HG02610 (cell line): Measurements from ENCODE around the gene PLPPR4.

Source experiments
- ATAC-seq: cut with Tn5 transposase; IDR thresholded peaks from one replicate; pipeline ENCODE4 v1.9.1; 2021; ENCODE audit warnings: mild to moderate bottlenecking, moderate library complexity; ENCODE audit not compliant: unreplicated experiment

PLPPR4 gene

DNA sequence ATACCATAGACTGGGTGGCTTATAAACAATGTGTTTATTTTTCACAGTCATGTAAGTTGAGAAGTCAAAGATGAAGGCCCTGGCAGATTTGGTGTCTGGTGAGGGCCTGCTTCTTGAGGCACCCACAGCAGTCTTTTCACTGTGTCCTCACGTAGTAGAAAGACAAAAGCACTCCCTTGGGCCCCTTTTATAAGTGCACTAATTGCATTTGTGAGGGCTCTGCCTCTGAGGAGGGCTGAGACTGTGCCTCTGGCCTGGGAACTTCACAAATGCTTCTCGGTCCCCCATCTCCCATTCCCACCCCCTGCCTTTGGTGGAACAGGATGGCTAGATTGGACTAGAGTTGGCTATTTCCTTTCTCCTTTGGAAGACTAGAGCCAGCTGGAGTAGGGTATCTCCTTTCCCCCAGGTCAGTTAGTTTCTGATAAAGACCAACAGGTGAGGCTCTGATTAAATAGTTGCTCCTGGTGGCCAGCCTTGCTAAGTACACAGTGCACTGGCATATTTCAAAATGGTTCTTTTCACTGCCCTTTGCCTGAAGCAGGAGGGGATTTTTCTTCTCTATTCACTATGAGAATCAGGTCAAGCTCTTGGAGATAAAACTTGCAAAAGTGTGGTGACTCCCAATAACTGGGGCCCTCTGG, 82.9 kb downstream of the PLPPR4 start:
- ATAC-seq = no peak

- no peak for ATAC-seq
Observed at GRCh38 chr1:99348397-99349132, 84.3 kb downstream of the PLPPR4 start.

DNA sequence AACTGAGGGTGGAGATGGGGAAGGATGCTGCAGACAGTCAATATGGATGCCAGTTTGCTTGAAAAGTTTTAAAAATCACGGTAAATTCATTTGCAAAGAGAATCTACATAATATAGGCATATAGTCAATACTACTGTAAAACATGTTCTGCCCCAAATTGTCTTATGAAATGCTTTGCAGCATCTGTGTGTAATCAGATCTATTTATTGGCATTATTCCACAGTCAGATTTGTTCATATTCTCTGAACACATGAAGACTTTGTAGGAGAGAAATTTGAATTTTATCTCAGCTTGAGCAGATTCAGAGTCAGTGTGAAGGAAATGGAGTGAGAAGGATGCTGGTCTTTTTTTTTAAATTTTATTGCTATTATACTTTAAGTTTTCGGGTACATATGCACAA, 88.5 kb downstream of the PLPPR4 start:
- no peak for ATAC-seq

- no peak for ATAC-seq
Observed at GRCh38 chr1:99358770-99359169, 94.5 kb downstream of the PLPPR4 start.
